T-helper 2 cell (primary cell): ENCODE results near the gene TMEM88.

ENCODE experiments used
- DNase-seq, 5 experiments: peaks; one replicate each; pipeline versions ENCODE4 v3.0.0 to v3.0.0-alpha.2; 2012 to 2022

TMEM88 gene

GRCh38 chr17:7833011-7833794 is 21.7 kb upstream of the TMEM88 start:
- no peak for DNase-seq

DNA sequence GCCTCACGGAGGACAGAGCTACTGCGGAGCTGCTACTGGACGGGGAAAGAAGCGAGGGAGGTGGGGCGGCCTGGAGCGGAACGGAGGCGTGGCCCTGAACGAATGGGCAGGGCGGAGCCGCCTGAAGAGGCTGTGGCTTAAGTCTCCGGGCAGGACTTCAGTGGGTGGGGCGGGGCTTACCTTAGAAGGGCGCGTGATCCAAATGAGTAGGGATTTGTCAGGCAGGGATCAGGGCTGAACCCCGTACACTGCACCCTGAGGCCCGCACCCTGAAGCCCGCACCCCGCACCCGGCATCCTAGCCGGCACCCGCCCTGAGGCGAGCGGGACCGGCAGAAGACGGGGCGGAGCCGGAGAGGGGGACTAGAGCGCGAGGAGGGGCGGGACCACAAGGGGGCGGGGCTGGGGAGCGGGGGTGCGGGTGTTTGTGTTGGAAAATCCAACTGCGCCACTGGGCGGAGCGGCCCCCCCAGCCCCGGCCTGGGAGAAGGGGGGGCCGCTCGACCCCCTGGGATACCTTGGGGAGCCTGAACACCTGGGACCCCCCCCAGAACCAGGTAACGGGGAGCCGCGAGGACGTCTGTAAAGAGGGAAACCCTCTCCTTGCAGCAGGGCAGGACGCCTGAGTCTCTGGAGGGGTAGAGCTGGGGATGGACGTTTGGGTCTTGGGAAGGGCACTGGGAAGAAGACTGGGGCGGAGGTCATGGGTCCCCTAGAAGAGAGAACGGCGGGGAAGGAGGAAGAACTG is 20.9 kb upstream of the TMEM88 start, which contains the start of gene KDM6B:
Gene KDM6B, plus strand, starts transcription at position 423 of the 747 bp plus-strand sequence. CDS start 11,338 bp downstream, outside the sequence.
- DNase-seq = peak; percentile 70 to 93 (median 85)

DNA sequence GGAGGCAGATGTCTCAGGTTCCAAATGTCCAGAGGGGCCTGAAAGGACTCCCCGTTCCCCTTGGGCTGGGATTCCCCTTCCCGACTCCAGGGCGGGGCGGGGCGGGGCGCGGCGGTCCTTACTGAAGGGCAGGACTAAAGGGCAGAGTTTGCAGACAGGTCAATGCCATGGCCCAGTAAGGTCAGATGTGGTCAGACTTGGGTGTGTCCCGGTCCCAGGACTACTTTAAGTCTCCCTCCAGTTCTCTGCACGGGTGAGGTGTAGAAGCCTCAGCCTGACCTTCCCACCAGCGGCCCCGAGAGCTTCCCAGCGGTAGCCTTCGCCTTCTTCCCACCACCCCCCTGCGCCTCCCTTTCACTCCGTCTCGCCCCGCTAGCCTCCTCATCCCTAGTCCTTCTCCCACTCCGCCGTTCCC is 20.3 kb upstream of the TMEM88 start:
- DNase-seq = peak in 3 of 5 experiments; percentile 48 to 62 (median 60)

DNA sequence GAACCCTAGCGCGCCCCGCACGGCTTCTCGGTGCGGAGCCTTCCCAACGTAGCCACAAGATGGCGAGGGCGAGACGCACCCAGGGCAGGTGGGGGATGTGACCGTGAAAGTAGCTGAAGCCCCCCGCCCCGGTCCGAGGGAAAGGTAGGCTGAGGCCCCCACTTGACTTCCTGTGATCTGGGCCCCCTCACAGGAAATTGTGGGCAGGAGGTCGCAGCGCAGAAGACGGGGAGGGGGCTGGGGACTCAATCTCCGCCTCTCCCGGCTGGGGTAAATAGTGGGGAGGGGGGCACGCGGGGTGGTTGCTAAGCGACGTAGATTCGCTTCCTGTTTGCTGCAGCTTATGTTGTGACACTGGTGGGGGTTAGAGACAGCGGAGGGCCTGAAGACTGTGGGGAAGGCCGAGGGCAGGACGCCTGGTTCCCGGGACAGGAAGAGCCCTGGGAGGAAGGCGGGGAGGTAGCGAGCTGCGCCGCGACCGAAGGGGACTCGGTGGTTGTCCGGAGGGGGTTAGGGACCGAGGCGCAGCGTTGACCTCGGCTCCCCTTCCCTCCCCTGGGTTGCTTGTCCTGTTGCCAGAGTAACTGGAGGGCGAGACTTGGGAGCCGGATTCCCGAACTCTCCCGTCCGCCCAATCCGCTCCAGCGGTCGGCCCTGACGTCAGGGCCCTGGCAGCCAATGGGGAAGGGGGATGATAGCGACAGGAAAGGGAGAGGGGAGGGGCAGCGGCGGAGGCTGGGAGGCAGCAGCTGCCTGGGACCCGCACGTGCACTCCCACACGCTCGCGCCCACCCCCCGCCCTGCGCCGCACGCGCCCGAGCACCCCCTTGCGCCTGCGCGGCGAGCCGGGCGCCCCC is 19.7 kb upstream of the TMEM88 start:
- DNase-seq = peak; percentile 82 to 92 (median 91)

DNA sequence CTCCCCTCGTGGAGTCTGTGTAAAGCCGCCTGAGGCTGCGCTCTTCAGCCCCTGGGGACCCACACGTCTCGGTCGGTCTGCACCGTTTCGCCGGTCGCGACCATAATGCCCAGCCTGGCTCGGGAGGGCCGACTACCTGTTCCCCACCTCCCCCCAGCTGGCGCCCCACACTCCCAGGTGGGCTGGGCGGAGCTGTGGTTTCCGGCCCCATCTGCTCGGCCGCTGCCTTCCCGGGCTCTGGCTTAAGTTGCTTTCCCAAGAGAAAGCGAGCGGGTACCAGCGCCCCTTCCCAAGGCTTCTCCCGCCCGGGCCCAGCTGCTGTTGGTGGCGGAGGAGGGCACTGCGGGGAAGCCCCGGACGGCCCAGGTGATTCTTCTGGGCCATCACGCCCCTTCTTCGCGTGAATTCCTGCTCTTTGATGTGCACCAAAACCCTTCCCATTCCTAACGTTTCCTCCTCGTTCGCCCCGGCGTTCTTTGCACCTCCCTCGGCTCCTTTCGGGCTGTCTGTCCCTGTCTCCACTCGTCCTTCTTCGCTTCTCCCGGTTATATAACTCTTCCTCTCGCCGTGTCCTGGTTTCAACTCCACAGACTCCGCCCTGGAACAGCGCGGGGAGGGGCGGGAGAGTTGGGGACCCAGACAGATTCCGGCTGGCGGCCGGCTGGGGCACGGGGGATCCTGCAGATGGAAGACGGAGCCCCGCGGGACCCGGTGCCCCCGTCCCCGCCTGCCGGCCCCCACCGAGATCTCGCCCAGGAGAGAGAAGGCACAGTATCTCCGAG is 18.9 kb upstream of the TMEM88 start:
- peak in 2 of 5 experiments; percentile 56 to 70 for DNase-seq

DNA sequence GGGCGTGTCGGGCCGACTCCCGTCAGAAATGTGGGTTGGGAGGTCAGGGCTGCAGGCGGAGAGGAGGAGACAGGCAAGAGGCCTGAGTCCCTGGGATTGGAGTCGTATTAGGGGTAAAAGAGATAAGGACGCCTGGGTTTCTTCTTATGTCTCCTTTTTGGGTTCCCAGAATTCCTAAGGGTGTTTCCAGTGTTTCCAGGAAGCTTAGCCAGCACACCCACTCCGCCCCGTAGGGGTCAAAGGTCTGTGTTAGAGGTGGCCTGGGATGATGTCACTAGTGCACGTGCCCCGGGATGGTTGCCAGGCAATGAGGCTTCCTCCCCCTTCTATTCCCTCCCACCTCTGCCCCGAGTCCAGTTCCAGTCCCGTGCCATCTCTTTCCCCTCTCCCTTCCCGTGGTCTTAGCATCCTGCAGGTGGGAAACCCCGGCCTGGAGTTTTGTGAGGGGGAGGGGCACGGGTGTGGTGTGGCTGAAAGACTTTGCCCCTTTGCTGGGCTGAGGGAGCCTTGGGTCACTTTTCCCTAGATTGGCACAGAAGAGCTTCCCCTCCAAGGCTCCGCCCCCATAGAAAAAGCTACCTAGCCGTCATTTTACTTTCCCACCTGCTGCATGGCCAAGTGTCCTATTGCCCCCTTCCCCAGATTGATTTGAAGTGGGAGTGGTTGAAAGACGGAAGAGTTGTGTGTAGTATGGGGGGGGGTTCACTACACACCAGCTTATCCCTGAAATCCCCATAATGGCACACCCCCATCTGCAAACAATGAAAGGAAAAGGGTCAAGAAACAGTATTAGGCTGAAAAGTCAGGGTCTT is 18.1 kb upstream of the TMEM88 start:
- peak in 4 of 5 experiments; percentile 57 to 75 (median 63) for DNase-seq

GRCh38 chr17:7837408-7838088 is 17.3 kb upstream of the TMEM88 start:
- DNase-seq = no peak

DNA sequence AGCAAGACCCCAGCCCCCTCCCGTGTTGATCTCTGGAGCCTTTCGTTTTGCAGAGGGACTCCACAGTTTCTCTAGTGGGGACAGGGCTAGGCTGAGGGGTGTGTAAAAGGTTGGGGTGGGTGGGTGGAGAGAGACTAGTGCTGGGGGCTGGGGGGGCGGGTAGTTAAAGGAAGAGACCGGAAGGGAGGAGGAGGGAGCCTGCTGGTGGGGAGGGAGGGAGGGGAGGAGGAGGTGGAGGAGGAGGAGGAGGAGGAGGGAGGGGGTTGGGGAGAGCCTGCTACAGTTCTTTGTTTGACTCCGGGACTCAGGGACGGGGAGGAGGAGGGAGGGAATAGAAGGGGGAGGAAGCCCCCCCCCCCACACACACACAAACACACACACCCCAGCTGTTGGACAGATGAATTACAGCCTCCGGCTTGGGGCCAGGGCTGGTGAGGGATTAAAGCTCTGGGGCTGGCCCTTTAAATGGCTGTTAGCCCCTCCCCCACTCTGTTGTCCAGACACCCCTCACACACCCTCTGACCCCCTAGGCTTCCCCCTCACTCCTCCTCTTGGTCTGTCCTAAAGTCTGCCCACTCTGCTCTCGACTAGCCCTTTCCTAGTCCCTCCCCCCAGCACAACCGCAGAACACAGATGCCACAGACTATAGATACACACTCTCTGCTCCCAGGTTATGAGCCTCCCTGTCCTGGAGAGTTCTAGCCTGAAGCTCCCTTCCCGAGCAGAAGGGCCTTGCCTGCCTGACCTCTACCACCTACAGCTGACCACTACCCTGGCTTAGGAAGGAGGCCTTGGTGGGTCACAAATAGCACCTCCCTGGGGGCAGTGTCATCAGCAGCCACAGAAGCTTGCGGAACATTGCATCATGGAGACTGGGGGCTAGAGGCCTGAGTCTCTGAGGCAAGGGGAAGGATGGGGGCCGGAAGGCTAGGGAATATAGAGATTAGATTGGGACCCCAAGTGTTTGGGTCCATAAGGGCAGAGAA is 16.5 kb upstream of the TMEM88 start:
- DNase-seq = peak in 1 of 5 experiments; percentile 32

DNA sequence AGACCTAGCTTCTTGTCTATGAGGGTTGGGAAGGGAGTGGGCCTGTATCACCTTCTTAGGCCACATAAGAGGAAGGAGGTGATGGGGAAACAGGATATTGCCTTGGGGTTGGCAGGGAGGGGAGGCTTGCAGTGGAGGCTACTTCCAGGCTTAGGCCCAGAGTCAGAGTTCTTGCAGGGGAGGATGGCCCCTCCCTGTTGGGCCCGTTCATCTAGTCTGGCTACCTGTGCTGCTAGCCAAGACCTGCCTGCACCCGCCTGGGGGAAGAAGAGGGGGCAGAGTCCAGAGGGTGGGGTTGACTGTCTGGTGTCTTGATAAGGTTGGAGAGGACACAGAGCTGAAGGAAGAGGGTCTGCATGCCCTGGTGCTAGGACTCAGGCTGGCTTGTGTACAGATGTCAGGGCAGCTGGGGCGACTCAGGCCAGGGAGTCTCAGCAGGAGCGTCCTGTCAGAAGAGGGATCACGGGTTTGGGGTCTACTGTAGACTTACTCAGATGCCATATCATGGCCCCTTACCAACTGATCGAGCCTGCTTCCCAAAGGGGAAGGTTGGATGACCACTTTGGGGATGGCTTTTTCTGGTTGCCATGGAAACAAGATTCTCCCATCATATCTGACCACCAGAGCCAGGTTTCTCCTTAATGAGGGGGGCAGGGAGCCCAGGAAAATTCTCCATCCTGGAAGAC is 15.5 kb upstream of the TMEM88 start:
- no peak for DNase-seq

GRCh38 chr17:7839876-7840261 is 15.0 kb upstream of the TMEM88 start:
- DNase-seq = peak in 1 of 5 experiments; percentile 65

DNA sequence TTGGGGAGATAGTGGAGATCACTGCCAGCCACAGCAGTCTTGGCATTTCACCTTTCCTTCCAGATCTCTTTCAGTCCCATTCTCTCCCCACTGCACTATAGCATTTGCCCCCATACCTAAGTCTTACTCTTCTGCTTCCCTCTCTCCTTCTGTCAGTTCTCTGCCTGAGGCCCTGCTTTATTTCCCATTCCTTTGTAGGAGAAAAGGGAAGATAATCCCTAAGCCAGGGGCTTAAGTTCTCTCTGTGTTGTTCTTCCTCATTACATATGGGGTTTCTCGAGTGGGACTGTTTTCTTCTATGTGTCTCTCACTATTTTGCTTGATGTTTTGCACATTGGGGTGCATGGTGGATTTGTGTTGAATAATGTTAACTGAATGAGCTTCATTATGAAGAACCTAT is 14.4 kb upstream of the TMEM88 start:
- no peak for DNase-seq

DNA sequence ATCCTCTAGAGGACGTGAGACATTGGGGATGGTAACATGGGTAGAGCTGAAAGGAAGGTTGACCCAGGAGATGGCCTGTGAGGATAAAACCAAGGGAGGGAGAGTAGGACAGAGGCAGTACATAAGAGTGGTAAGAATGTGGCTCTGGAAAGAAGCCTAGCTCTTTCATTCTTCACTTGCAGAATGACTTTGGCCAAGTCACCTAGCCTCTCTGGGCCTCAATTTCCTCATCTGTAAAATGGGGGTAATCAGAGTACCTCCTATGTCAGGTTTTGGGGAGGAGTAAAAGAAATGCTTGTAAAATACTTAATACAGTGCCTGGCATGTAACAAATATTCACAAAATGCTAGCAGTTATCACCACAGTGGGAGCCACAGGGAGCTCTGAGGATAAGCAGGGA is 14.0 kb upstream of the TMEM88 start:
- no peak for DNase-seq

DNA sequence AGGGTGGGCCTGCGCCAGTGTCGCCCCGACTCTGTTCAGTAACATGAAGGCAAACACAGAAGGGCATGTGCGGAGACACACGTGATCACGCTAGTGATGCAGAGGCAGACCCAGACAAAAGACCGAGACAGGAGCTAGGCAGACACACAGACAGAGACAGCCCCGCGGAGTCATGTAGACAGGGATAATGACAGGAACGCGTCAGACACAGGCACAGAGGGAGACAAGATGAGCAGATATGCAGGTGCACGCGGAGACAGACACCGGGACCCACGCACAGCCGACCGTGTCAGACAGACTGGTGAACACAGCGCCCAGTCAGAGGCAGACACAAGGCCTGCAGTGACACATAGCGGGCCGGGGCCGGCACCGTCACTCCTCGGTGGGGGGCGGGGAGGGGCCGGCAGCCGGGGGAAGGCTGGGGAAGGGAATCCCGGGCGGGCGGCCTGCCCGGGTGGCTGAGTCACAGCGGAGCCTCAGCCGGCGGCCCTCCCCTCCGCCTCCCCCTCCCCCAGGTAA is 13.4 kb upstream of the TMEM88 start:
- peak; percentile 65 to 97 (median 86) for DNase-seq

DNA sequence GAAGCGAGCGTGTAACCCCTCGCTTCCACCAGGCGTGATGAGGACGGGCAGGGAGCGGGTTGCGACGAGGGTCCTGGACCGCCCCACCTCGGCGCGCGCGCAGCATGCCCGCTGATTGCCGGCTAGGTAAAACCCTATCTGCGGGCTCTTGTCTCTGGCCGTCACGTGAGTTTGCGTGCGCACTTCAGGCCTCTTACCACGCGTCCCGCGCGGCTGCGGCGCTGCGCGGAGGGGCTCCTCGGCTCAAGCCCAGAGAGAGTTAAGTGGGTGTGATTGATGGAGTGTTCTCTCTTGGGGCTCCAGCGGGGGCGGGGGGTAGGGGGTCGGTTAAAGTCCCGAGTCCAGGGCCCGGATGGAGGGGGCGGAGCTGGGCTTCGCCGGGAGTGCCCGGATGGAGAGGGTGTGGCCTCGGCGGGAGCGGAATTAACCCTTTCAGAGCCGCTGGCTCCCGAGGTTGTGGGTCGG is 12.9 kb upstream of the TMEM88 start:
- peak; percentile 69 to 81 (median 78) for DNase-seq

DNA sequence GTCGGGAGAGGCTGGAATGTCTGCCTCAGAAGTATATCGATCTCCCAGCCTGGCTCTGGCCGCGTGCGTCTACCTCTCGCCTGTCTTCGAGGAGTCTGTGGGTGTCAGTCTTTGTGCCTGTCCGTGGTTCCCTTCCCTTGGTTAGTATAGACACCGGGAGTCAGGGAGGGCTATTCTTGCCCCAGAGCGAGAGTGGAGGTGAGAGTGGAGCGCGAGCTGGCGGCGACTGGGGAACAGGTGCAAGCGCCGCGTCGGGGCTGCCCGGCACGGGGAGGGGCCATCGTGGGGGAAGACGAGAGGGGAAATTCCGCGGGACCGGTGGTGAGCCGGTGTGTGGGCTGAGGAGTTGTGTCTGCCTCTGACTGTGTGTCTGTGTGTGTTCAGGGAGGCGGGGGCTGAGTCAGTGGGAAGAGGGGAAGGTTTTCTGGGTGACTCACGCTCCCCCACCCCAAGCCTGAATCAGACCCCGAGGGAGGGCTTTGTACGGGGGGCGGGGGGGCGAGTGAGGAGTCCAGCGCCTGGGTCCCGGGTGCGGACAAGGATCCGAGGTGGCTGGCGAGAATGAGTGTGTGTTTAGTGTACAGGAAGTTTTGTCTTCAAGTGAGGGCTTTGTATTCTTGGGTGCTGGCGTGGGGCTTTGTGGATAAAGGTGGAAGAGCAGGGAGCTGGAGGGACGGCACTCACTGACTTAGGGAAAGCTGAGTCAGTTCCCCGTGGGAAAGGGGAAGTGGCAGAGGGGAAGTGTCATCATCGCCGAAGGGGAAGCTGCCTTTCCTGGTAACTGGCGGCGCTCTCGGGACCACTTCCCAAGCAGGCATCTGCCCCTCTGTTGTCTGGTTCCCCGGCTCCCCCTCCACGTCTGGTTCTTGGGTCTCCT is 12.2 kb upstream of the TMEM88 start:
- peak; percentile 84 to 99 (median 96) for DNase-seq

DNA sequence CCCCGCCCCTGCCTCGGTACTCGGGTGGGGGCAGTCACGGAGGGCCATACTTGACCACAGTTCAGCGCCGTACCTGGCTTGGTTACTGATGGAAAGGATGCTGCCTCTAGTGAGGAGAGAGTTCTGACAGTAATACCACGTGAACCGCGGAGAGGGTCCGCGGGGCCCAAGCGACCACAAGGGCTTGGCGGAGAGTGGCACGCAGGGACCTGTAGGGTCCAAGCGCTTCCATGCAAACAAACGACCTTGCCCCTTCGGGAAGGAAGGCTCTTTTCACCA is 11.7 kb upstream of the TMEM88 start:
- DNase-seq = no peak

GRCh38 chr17:7843536-7844291 is 11.2 kb upstream of the TMEM88 start:
- peak; percentile 83 to 94 (median 91) for DNase-seq
